ENCODE data around the gene DTHD1.

DNA sequence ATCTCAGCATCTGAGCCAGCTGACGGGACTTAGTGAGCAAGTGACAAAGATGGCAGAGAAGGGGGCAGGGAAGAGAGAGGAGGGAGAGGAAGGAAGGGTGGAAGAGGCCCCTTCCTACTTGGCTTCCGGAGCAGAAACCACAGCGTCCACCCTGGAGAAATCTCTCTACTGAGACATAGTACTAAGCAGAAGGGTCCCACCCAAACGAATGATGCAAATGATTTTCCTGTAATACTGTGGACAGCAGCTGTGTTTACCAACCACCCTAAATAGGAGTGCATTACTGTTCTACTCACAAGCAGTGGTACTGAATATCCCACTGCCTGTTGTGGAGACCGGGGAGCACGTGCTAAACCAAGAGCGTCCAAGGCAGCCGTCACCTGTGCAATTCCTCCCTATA is 29.4 kb downstream of the DTHD1 start:
- TF ChIP-seq POLR2AphosphoS5 (IDR thresholded peaks at IDR 0.05), result no peak
- TF ChIP-seq, protein P1, sequence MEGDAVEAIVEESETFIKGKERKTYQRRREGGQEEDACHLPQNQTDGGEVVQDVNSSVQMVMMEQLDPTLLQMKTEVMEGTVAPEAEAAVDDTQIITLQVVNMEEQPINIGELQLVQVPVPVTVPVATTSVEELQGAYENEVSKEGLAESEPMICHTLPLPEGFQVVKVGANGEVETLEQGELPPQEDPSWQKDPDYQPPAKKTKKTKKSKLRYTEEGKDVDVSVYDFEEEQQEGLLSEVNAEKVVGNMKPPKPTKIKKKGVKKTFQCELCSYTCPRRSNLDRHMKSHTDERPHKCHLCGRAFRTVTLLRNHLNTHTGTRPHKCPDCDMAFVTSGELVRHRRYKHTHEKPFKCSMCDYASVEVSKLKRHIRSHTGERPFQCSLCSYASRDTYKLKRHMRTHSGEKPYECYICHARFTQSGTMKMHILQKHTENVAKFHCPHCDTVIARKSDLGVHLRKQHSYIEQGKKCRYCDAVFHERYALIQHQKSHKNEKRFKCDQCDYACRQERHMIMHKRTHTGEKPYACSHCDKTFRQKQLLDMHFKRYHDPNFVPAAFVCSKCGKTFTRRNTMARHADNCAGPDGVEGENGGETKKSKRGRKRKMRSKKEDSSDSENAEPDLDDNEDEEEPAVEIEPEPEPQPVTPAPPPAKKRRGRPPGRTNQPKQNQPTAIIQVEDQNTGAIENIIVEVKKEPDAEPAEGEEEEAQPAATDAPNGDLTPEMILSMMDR (IDR thresholded peaks at IDR 0.05), result no peak
